Central memory CD4-positive, alpha-beta T cell (primary cell): ENCODE measurements around the gene DDIT4.
"Not testable (repeated sequence)": the region's sequence is repeated elsewhere in the genome, so short reads cannot be mapped to it uniquely, and the experiment has no call there.

Source experiments
- DNase-seq: peaks from one replicate; pipeline ENCODE4 v3.0.0; 2022

The DDIT4 gene

DNA sequence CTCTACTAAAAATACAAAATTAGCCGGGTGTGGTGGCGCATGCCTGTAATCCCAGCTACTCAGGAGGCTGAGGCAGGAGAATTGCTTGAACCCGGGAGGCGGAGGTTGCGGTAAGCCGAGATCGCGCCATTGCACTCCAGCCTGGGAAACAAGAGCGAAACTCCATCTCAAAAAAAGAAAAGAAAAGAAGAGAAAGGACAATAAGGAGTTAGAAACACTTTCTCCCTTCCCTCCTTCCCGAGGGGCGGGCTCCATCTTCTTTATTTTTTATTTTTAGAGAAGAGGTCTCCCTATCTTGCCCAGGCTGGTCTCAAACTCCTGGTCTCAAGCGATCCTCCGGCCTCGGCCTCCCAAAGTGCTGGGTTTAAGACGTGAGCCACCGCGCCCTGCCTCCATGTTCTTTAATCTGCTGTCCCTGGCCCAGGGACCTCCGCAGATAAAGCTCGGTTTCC, 23.1 kb downstream of the DDIT4 start:
- DNase-seq, result not testable (repeated sequence)

DNA sequence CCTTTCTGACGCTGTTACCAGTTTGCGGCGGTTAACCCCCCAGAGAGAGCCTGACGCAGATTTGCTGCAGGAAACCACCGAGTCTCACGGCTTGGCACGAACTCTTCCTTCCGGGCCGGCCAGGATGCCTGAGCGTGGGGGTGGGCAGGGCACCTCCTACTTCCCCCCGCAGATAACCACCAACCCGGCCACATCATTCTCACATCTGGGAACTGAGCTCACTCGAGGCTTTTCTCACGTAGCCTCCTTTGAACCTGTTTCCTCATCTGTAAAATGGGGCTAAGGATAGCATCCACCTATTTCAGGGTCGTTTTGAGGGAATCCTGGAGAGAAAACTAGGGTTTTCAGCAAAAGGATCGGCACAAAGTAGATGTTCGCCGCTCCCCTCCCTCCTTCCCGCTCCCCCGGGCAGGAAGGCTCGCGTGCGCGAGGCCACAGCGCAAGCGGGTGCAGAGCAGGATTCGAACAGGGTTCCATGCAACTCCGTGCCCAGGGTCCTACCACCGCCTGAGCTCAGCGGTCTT, 23.6 kb downstream of the DDIT4 start:
- peak; percentile 99 for DNase-seq

DNA sequence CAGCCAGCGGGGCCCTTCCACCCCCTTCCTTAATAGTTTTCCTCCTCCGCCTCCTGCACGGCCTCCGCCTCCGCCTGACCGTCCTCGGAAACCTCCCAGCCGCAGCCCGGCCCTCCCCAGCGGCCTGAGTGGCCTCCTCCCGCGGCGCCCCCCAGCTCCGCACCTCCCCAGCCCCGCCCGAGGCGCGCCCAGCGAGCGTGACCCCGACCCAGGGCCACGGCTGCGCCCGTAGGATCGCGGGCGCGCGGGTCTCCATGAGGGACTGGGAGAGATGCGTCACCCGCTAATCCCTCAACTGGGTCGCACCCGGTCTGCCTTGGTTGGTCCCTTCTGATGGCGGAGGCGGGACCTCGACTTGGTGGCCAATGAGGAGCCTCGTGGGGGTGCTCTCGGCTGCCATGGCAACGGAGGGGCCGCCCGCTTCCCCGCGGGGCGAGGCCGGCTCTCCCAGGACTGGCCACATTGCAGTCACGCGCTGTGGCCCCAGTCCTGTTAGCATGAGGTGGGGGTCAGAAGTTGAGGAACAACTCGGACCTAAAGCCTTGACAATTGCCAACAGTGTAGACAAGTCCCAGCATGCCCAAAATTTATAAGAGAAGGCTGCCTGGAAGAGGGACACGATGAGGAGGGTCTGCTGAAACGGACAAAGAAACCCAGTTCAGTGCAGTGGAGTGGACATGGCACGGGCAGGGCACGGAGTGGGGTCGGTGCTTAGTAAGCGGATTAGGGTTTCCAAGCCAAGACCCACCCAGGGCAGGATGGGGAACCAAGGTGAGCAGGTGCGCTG, 24.3 kb downstream of the DDIT4 start:
- DNase-seq, result peak; percentile 90

DNA sequence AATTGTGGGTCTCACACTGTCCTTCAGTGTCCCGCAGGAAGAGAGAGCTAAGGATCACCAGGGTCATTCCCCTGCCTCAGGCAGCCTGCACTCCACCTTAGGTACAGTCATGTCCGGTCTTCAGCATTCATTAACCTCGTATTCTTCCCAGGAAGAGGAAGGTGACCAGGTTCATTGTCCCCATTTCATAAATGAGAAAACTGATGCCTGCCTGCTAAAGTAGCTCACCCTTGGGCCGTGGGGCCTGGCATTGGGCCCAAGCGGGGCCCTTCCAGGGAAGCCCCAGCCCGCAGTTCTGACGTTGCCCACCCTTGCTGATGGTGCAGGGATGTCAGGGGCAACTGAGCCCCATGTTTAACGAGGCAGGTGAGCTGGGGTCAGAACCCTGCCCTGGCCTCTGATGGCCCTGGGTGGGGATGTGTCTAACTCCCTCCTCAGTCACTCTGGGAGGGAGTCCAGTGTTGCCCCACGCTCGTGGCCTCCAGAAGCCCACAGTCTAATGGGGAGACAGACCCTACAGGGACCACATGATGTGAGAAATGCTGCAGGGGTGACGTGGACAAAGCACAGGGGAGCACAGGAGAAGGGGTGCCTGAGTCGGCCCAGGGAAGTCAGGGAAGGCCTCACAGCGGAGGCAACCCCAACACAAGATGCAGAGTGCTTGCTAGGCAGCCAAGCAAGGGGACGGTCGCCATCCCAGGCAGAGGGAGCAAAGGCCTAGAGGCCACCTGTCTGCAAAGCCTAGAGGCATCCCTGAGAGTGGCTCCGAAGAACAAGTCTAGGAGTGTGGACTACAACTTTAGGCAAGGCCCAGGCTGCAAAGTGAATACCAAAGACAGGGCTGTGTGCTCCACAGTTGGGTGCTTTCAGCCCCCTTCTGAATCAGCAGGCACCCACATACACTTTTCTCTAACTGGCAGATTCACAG, 25.1 kb downstream of the DDIT4 start:
- DNase-seq, result no peak

DNA sequence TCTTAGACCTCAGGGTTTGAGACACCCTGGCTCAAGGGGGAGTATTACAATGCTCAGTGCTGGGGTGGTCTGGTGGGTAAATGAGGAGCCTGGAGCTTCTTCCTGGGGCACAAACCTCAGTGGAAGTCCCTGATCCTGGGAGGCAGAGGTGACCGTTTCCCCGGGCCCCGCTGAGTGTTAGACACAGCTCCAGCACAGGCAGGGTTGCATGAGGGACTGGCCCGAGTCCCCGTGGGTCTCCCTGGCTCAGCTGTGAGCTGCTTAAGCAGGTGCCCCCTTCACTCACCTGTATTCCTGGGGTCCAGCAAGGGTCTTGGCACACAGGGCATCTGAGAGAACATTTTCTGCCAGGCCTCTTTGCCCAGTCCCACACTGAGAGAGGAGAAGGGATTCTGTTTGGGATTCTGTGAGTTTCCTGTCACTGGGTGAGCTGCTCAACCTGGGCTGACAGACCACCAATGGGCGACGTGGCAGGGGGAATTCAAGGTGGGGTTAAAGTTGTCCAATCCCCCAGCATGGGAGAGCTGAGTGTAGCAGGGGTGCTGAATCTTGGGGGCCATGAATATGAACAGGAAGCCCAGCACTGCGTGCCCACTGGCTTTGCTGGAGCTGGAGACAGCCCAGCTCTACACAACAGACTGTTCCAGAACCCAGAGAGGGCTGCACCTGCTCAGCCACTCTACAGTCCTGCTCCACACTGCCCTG, 29.9 kb downstream of the DDIT4 start:
- no peak for DNase-seq

DNA sequence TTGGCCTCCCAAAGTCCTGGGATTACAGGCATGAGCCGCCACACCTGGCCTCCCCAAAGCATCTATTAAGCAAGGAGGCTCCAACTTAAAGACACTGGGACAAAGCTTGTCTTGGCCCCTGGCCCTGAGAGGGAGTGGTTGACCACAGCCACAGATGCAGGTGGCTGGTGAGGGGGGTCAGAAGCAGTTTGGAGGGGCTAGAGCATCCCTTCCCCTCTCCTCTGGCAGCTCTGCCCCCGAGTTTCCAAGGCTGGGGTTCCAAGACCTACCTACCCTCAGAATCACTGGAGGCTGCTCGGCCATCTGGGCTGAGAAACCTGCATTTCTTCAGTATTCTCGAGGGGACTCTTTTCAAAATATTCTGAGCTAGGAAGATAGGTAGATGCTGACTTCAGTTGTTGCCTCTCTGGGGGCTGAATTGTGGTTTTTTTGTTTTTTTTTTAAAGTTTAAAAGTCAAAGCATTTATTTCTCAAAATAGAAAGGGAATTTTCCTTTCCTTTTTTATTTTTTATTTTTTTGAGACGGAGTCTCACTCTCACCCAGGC, 32.6 kb downstream of the DDIT4 start:
- no peak for DNase-seq

DNA sequence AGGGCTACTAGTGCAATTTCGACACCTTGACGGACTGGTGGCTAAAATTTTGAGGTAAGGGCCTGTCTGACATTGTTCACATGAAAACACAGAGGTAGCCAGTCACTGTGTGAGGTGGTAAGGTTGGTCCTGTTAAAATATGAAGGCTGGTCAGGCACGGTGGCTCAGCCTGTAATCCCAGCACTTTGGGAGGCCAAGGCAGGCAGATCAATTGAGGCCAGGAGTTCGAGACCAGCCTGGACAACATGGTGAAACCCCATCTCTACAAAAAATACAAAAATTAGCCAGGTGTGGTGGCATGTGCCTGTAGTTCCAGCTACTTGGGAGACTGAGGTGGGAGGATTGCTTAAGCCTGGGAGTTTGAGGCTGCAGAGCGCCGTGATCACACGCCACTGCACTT, 34.0 kb downstream of the DDIT4 start:
- not testable (repeated sequence) for DNase-seq

DNA sequence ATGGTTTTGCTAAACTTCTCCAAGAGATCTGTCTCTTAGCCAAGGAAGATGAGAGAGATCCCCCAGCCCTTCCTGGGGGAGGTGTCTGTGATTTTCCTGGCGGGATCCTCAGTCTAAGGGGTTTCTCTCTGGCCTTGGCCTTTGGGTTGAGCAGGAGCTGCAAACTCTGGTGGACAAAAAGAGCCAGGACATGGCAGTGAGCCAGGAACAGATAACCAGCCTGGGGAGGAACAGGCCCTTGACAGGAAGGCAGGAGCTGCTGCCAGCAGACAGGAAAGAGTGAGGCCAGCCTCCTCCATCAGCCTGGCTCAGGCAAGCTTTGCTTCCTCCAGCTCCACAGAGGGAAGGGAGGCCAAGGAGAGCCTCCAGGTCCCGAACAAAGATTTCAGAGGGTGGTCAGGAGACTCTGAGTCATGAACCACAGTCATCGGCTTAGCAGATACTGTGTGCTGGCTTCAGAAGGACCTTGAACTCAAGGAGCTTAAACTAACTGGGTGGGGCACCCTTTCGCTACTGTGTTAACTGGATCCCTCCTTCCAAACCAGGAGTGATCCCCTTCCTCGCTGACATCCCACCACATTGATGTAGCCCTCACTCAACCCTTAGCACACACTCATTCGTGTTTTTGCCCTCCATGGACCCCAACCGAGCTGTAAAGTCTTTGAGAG, 34.7 kb downstream of the DDIT4 start:
- no peak for DNase-seq

DNA sequence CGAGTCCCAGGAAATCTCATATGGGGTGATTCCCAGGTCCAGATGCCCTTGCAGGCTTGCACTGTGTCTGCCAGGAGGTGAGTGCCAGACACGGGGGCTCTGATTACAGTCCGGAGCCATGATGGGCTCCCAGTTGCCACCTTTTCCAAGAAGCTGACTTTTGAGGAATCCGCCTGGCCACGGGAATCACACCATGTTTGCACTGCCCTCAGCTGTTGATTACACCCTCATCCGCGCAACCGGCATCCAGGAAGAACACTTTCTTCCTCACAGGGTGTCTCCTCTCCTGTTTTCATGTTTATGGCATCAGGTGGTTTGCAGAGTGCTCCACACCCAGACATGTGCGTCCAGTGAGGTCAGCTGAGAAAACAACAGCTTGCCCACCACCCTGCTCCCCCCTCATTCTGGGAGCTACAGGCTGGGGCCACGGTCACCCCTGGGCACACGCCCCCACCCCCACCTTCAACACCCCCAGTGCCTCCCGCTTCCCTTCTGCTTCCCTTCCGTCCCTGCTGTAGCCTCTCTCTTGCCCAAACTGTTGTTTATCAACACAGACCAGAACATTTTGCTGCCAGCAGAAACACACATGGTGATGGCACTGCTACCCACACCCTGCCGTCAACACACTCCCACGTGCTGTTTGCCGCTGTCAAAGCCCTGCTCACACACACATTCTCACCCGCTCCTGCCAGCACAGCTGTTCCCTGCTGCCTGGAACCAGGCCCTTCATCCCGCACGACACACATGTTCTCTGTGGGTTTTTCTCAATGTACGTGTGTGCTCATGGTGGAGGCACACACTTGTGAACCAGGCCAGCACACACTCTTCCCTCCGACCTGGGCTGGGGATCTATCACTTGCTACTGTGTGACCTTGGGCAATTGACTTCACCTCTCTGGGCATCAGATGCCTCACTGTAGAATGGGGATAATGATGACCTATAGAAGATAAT, 35.8 kb downstream of the DDIT4 start:
- DNase-seq, result no peak

DNA sequence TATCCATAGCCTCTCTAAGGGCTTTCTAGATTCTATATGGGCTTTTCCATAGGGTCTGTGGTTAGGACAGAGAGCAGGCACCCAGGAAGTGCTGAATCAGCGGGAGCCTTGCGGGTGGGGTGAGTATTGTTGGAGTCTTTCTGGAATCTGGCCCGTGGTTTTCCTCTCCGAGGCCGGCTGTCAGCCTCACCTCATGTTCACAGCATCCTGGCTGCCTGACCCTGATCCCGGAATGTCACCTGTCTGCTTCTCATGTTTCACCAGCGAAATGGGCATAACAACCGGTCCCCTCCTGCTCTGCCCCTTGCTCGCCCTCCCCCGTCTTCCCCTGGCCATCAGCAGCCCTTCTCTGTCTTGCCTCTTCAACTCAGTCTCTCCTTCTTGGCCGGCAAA, 36.5 kb downstream of the DDIT4 start:
- DNase-seq, result no peak

DNA sequence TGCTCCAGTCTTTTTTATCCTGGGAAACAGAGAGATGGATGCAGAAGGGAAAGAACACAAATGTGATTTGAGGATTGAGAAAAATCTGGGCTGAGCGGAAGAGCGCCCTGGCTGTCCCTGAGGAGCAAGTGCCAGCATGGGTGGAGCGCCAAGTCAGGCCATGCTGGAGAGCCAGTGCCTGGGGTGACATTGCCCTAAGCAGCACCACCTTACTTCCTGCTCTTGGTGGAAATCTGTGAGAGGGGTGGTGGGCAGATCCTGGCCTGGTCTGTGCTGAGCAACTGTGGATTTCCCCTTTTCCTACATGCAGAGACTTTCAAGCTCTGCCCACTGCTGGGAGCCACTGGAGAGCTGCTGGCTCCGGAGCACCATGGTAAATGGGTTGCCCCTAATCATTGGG, 36.9 kb downstream of the DDIT4 start:
- DNase-seq, result no peak

DNA sequence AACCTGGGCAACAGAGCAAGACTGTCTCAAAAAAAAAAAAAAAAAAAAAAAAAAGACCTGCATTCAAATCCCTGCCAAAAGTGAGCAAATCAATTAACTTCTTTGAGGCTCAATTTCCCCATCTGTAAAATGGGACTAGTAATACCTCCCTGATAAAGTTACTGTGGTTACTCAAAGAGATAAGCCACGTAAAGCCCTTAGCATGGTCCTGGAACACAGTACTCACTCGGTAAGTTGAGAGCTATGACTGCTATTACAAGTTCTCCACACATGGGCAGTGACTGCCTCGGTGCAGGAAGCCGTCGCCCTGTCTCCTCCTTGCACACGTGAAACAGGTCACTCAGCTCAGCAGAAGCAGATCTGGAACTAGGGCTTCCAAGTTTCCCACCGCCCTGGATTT, 37.9 kb downstream of the DDIT4 start:
- DNase-seq, result no peak

DNA sequence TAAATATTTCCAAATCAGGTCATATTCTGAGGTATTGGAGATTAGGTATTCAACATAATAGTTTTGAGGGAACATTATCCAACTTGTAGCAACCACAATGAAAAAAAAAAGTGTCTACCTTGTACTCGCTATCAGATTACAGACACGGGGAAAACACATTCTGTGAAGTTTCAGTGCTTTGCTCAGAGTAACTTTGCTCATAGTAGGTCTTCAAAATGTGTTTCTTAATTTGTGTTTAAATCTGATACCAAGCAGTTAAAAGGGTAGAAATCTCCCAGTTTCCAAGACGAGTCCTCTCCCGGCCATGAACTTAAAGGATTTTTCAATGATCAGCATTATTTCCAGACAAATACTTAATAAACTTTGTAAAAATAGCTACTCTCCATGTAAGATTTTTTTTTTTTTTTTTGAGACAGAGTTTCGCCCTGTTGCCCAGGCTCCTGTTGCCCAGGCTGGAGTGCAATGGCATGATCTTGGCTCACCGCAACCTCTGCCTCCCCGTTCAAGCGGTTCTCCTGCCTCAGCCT, 39.2 kb downstream of the DDIT4 start:
- DNase-seq, result no peak

DNA sequence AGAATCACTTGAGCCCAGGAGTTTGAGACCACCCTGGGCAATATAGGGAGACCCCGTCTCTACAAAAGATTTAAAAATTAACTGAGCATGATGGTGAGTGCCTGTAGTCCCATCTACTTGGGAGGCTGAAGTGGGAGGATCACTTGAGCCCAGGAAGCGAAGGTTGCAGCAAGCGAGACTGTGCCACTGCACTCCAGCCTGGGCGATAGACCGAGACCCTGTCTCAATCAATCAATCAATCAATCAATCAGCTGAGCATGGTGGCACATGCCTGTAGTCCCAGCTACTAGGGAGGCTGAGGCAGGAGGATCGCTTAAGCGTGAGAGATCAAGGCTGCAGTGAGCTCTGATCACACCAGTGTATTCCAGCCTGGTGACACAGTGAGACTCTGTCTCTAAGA, 40.5 kb downstream of the DDIT4 start:
- no peak for DNase-seq

DNA sequence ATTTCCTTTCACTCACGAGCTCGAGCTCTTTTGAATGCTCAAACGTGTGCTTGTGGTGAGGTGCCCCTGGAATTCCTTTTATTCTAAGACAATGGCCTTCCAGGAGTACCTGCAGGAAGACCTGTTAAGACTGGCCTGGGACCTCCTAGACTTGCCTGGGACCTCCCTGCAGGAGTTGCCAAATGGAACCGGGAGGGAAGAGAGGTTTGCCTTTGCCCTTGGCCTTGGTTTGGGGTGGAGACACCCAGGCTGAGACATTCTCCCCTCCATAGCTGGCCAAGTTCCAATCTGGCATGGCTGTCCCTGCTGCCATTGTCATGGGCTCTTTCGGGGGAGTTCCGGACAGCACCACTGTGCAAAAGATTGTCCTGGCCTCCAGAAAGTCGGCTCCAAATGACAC, 41.3 kb downstream of the DDIT4 start:
- no peak for DNase-seq

DNA sequence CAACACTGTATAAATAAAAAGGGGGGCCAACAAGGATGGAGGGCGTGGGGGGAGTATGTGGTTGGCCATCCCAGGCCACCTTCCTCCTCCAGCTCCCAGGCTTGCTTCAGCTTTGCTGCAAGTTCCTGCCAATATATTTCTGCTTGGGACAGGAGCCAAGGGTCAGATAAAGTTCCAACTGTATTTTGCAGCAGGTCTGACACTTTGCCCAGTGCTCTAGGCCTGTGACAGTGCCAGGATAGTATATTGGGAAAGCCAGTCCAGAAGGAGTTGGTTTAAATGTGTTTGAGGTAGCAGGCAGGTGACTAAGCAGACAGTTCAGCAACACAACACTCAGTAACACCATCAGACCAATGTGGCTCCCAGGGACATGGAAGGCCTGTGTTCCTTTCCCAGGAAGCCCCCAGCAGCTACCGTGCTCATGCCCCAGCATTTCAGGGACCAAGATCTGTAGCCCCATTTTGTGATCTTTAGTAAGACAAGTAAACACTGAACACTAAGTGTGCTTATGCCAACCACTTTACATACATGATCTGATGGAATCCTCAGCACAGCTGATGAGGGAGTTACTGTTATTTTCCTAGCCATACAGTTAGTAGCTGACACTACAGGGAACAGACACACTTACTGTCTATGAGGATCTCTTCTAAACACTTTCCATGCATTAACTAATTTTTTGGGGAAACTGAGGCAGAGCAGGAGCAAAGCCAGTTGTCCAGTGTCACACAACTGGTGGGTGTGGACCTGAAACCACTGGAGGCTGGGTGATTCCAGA, 42.1 kb downstream of the DDIT4 start:
- no peak for DNase-seq

DNA sequence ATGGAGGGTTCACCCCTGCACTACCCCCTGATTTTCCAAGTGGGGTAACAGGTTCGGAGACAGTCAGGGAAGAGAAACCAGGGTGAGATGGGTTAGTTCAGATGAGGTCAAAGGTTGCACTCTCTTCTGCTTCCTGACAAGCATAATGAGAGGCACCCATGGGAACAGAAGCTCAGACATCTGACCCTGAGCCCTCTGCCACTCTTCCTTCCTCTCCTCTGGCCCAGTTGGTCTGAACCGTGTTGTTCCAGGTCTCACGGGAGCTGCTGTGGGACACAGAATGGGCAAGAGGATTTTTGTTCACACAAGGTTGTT, 42.6 kb downstream of the DDIT4 start:
- no peak for DNase-seq

DNA sequence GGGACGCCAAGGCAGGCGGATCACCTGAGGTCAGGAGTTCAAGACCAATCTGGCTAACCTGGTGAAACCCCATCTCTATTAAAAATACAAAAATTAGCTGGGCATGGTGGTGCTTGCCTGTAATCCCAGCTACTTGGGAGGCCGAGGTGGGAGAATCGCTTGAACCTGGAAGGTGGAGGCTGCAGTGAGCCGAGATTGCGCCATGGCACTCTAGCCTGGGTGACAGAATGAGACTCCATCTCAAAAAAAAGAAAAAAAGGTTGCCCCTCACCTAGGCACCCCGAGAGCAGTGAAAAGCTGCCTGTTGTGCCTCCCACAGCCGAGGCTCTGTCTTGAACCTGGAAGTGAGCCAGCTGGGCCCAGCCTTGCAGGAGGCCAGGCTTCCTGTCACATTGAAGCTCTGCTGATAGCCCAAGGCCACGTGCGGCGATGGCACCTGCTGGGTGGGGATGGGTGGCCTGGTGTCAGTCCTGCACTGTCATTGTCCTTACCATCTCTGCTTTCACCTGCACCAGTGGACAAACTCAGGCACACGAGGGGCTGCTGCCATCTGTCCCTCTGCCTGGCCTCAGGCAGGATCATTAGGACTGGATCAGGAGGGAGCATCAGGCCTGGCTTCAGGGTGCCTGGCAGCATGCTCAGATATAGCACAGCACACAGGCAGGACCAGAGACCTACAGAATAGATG, 43.2 kb downstream of the DDIT4 start:
- peak; percentile 56 for DNase-seq
